ENCODE data around the gene CAGE1.
"Not testable (repeated sequence)": the region's sequence is repeated elsewhere in the genome, so short reads cannot be mapped to it uniquely, and the experiment has no call there.

The CAGE1 gene

DNA sequence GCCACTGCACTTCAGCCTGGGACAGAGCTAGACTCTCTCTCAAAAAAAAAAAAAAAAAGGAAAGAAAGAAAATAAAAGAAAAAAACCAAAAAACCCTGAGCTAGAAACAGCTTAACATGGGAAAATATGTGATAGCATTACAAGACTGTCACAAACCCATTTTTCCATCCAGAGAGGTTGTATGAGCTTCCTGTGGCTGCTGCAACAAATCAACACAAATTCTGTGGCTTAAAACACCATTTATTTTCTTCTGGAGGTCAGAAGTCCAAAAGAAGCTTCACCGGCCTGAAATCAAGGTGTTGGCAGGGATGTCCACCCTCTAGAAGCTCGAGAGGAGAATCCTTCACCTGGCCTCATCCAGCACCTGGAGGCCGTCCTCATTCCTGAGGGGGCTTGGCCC is 54.9 kb downstream of the CAGE1 start:
- DNase-seq, result no peak

DNA sequence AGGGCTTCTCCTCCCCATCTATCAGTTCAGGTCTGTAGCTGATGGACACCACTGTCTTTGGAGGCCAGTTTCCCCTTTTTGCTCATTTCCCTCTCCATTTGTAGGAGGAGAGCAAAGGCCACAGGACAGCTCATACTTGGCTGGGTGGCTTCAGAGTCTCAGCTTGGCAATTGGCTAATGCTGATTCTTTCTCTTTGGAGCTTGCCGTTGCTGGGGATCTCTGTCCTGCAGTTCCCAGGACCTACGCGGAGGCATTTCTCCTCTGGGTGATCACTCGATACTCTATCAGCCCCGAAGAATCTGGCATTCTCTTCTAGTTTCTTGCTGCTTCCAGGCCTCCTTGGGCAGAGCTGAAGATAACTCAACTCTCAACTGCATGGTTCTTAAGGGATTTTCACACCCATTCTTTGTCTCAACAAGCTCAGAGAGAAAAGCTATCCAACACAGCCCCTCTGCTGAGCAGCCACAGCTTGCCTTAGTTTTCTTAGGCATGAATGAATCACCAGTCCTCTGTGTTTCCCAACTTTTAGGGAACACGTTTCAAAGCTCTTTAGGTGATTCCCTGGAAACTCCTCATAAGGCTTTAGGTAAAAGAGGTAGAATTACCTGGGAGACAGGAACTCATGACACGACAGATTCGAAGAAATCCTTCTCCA is 57.3 kb downstream of the CAGE1 start:
- DNase-seq, result no peak

DNA sequence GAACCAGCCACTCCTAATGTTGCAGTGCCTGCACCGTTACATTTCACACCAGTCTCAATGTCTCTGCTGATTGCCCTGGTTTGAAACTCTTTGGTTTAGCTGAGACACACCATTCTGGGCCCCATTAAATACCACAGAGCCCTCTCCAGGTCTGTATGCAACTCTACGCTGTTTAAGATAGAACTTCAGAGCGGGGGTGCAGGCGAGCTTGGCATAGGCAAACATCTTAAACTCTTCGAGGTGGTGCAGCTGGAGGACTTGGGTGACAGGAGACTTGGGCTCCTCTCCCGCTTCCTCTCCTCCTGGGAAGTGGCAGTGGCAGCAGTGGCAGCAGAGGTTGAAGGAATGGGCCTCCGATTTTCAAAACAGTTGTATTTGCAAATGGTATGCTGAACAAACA is 58.1 kb downstream of the CAGE1 start:
- DNase-seq, result no peak

DNA sequence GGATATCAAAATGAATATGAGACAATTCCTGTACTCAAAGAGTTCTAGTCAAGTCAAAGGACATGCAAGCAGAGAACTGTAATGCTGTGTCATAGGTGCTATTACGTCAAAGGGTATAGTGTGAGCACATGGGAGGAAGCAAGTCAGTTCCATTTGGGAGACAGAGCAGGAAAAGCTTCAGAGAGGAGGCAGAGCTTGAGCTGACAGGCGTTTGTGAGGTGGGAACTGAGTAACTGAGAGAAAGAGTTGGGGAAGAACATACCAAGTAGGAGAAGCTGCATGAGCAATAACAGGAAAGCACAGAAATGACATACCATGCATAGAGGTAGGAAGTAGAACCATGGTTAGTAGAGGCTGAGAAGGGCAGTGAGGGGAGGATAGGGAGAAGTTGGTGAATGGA is 61.3 kb downstream of the CAGE1 start:
- DNase-seq, result no peak

DNA sequence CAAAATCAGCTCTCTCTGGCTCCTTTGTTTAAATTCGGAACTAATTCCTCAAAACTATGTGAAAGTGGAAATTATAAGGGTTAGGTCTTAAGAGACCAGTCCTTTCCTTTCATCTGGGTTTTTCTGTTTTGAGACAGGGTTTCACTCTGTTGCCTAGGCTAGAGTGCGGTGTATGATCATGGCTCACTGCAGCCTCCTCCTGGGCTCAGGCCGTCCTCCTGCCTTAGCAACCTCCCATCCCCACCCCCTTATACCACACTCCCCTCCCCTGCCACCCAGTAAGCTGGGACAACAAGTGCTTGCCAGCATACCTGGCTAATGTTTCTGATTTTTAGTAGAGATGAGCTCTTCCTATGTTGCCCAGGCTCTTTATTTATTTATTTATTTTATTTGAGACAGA is 63.8 kb downstream of the CAGE1 start:
- no peak for DNase-seq

DNA sequence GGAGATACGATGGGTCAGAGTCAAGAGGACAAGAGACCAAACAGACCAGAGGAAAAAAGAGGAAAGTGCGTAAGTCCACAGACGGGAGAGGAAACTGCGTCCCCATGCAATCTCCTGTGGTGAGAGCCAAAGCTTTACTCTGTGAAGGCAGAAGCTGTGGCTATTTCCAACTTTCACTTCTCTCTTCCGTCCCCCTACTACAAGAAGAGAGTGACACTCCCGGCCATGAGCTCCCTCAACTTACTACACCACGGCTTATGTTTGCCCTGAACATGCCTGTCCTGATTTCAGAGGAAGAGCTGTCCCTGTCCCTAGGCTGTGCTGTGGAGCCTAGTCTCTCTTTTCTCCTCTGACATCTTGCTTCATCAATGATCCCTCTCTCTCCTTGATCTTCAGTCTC is 65.0 kb downstream of the CAGE1 start:
- DNase-seq, result no peak

DNA sequence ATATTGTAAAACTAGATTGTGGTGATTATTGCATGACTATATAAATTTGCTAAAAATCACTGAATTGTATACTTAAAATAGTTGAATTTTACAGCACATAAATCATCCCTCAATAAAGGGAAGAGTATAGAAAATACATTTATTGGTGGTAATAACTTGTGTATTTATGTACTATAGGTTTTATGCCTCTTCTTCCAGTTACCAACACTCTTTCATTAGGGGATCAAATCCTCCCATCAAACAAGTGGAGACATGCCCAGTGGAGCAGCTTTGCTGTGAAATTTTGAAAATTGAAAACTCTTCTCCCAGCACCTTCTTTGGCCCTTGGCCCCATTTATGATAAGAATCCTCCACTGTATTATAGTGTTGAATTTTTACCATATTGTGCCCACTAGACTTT is 66.5 kb downstream of the CAGE1 start:
- no peak for DNase-seq

DNA sequence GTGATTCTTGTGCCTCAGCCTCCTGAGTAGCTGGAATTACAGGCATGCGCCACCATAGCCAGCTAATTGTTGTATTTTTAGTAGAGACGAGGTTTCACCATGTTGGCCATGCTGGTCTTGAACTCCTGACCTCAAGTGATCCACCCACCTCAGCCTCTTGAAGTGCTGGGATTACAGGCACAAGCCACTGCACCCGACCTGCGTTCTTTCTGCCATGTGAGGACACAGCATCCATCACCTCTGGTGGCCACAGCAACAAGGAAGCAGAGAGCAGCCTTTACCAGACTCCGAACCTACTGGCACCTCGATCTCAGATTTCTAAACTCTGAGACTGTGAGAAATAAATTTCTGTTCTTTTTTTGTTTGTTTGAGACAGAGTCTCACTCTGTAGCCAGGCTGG is 67.7 kb downstream of the CAGE1 start:
- DNase-seq, result not testable (repeated sequence)

DNA sequence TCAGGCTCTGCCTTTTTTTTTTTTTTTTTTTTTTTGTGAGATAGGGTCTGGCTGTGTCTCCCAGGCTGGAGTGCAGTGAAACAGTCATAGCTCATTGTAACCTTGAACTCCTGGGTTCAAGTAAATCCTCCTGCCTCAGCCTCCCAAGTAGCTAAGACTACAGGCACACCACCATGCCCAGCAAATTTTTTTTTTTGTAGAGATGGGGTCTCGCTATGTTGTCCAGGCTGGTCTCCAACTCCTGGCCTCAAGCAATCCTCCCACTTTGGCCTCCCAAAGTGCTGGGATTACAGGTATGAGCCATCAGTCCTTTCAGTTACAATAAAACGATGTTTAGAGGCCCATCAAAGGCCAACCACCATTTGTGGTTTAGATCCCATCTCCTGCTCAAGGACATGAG is 70.1 kb downstream of the CAGE1 start:
- DNase-seq, result not testable (repeated sequence)

DNA sequence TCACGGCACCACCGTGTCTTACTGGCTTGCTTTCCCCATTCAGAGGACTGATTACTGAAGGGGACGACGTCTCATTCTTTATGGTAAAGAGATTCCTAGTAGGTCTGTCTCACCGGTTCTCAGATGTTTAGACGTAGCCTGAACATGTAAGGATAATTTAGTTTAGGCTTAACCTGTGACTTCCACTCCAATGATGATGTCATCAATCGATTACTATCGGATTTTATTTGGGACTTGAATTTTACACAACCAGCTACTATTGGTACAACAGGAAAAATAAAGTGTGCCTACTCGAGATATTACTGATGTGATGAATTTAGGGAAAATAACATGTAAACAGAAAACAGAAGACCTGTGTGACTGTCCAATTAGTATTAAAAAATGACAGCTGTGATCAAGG is 72.0 kb downstream of the CAGE1 start:
- DNase-seq, result no peak

DNA sequence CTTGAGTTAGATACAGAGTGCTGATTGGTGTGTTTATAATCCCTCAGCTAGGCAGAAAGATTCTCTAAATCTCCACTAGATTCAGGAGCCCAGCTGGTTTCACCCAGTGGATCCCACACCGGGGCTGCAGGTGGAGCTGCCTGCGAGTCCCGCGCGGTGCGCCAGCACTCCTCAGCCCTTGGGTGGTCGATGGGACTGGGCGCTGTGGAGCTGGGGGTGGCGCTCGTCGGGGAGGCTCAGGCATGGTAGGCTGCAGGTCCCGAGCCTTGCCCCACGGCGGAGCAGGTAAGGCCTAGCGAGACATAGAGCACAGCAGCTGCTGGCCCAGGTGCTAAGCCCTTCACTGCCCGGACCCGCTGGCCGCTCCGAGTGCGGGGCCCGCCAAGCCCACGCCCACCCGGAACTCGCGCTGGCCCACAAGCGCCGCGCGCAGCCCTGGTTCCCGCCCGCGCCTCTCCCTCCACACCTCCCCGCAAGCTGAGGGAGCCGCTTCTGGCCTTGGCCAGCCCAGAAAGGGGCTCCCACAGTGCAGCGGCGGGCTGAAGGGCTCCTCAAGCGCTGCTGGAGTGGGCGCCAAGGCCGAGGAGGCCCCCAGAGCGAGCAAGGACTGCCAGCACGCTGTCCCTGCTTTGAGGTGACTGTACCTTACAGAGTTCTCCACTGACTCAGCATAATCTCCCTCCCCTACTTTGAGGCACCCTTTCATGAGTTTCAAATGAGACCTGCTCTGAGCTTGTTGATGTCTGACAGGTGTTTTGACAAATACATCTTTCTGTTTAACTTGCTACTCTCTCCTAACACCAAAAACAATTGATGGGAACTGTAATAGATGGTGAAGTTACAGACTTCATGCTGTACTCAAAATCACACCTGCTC is 72.6 kb downstream of the CAGE1 start:
- DNase-seq, result no peak

DNA sequence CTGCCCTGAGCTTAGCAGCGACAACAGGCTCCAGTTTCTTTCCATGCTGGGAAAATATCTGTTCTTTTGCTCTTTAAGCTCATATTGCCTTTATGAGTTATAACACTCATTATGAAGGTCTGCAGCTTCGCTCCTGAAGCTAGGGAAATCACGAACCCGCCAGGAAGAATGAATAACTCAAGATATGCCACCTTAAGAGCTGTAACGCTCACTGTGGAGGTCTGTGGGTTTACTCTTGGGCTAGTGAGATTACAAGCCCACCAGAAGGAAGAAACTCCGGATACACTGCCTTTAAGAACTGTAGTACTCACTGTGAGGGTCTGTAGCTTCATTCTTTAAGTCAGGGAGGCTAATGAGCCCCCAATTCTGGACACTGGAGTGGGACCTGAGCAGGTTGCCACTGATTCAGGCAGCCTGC is 73.6 kb downstream of the CAGE1 start:
- DNase-seq, result no peak

DNA sequence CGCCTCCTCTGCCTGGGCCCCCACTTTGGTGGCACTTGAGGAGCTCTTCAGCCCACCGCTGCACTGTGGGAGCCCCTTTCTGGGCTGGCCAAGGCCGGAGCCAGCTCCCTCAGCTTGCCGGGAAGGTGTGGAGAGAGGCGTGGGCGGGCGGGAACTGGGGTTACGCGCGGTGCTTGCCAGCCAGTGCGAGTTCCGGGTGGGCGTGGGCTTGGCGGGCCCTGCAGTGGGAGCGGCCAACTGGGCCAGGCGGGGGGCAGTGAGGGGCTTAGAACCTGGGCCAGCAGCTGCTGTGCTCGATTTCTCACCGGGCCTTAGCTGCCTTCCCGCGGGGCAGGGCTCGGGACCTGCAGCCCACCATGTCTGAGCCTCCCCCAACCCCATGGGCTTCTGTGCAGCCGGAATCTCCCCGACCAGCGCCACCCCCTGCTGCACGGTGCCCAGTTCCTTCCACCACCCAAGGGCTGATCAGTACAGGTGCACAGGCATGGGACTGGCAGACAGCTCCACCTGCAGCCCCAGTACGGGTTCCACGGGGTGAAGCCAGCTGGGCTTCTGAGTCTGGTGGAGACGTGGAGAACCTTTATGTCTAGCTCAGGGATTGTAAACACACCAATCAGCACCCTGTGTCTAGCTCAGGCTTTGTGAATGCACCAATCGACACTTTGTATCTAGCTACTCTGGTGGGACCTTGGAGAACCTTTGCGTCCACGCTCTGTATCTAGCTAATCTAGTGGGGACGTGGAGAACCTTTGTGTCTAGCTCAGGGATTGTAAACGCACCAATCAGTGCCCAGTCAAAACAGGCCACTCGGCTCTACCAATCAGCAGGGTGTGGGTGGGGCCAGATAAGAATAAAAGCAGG is 74.2 kb downstream of the CAGE1 start:
- not testable (repeated sequence) for DNase-seq

DNA sequence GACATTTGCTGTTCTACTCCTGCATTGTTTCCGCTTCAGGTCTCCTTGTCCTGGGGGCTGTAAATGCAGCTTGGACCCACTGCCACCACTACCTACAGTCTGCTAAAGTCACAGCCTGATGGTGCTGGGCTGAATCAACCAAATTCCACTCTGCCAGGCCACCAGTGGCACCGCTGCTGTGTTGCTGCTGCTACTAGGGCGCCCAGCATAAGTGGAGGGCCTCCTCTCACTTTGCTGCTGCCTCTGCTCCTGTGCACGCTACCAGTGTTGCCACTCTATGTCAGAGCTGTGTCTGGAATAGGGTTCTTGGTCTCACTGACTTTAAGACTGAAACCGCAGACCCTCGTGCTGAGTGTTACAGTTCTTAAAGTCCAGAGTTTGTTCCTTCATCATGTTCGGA is 75.1 kb downstream of the CAGE1 start:
- DNase-seq, result no peak

DNA sequence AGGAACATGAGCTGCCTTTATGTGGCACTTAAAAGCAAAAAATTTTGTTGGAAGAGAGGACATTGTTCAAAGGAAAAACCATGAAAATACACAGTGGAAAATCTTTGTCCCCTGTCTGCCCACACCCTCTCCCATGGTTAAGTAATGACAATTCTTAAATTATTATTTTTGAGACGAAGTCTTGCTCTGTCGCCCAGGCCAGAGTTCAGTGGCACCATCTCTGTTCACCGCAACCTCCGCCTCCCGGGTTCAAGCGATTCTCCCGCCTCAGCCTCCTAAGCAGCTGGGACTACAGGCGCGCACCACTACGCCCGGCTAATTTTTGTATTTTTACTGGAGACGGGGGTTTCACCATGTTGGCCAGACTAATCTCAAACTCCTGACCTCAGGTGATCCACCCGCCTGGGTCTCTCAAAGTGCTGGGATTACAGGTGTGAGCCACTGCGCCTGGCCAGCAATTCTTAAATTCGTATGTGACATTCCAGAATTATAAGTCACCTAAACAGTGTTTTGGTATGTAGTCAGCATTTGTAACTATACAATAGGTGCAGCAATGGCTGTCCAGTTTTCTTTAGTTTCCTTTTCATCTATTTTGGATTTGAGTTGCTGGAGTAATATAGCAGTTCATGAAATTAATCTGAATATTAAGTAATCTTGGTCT is 75.9 kb downstream of the CAGE1 start:
- DNase-seq, result no peak

DNA sequence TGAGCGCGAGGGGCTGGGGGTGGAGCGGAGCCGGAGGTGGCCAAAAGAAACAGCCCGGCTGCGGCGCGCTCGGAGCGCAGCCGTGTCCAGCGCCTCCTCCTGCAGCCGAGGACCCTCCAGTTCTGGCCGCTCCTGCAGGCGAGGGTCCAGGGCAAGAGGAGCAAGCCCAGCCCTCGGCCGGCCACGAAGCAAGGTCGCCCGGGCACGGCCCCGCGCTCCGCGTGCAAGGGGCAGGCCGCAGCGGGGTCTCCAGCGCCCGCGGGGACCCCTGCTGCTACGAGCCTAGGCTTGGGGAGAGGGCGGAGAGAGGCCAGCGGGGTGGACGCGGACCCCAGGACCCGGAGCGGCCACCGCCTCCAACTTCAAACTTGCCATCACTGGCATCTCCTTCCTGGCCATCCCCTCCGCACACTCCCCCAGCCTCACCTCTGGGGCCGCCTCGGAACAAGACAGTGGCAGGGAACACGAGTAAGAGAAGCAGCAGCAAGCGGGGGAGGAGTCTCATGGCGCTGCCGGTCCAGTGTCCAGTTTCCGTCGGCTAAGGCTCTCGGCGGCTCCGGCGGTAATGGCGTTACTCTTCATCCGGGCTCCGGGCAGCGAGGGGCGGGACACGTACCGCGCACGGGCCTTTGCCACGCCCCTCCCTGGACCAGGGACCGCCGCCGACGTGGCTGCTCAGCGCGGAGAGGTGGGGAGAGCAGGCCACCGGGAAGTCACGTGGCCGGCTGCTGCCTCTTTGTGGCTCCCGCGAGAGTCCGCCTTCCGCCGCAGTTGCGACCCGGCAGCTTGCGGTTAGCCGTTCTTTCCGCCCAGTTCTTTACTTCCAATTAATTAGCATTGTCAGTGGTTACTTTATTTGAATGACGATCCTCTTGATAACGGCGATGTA is 76.7 kb downstream of the CAGE1 start, which contains the start of gene SSR1:
Gene SSR1 (minus strand): TSS at position 584 of the 889 bp plus-strand sequence. CDS start 79 bp downstream, at position 505.
- DNase-seq, result peak; percentile 95

DNA sequence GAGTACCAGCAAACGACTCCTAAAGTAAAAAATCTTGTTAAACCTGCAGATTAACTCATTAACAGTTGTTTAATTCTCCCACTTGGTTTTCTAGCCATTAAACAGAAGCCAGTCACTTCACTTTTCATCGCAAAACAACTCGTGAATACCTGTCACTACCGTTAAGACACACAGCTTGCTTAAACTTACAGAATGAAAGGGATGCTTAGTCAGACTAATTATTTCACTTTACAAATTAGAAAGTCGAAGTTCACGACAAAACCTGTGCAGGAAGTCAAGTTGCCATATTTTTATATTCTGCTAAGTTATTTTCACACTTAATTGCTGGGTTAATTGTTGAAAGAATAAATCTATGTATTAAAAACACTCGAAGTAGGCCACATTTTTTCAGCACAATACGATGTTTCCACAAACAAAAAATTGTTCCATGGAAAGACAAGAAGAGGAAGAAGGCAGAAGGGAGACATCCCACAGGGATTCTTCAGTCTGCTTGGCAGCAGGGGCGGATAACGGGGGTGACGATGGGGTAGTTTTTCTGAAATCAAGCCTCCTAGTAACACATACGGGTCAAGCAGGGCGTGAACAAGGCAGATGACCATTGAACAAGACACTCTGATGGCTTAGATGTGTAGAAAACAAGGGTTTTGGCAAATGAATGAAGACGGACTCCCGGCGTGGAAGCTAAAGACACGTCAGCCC is 77.5 kb downstream of the CAGE1 start:
- DNase-seq, result no peak

DNA sequence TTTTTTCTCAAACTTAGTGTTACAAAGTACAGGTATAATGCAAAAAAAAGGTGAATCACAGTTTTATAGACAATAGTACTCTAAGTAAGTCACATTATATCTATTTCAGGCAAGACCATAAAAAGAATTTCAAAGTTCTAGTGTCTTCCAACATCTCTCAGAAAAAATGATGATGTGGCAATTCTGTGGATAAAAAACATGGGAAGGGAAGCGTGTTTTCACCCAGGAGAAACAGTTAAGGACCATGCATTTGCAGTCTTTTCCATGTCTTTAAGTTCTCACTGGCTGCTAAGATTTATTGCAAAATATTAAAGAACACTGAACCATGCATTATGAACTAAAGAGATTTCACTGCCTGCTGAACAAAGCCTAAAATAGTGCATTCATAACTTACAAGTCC is 78.4 kb downstream of the CAGE1 start:
- no peak for DNase-seq

DNA sequence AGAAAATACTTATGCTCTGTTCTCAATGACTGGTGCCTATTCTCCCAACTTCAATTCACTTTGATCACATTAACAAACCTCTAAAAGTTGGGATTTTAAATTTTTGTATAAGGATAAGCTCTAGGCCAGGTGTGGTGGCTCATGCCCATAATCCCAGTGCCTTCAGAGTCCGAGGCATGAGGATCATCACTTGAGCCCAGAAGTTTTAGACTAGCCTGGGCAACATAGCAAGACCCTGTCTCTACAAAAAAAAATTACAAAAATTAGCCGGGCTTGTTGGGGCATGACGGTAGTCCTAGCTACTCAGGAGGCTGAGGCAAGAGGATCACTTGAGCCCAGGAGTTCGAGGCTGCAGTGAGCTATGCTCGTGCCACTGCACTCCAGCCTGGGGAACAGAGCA is 80.5 kb downstream of the CAGE1 start:
- no peak for DNase-seq

DNA sequence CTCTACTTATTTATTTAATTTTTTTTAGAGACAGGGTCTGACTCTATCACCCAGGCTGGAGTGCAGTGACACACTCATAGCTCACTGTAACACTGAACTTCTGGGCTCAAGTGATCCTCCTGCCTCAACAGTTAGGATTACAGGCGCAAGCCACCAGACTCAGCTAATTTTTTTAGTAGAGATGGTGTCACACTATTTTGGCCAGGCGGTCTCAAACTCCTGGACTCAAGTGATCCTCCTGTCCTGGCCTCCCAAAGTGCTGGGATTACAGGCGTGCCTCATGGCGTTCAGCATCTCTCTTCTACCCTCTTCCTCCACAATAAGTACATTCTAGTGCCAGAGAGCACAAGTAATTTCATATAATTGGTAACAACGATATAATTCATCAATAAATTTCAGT is 82.0 kb downstream of the CAGE1 start:
- no peak for DNase-seq

DNA sequence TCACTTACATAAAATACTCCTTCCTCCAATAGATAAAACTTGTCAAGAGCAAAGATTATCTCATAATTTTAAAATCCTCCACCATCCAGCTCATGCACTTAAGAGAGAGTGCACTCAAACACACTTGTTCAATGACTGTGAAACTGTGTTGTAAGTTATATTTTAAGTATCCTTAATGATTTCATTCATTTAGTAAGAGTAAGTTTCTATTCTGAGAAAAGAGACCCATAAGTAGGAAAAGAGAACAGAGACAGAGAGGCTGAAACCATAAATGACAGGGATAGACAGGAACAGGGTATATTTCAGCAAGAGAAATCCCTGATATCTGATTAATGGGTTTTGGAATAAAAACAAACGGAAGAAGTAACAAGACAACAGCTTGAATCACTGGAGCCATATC is 84.7 kb downstream of the CAGE1 start:
- no peak for DNase-seq
